GM19025 (cell line): Measurements from ENCODE around the gene PLXNA2.

ENCODE experiments used
- ATAC-seq: cut with Tn5 transposase; IDR thresholded peaks from one replicate; pipeline ENCODE4 v1.9.1; 2021; ENCODE audit warnings: mild to moderate bottlenecking, low read depth, moderate library complexity; ENCODE audit not compliant: unreplicated experiment

PLXNA2 gene

DNA sequence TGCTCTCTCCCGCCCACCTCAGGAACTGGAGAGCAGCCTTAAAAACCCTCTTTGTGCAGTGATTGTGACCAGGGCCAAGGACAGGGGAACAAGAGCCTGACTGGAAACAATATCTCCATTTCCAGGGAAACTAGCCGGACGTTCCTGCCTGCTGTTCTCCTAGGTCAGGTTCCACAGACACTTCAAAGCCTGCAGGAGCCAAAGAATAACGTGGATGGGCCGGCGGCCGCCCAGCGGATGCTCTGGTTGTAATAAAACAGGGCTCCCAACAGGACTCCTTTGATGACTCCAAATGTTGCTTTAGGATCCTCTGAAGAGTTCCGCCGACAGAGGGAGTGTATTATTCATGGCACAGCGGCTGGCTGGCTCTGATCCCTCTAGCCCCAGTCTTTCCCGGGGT, 162.2 kb downstream of the PLXNA2 start:
- ATAC-seq, result no peak

DNA sequence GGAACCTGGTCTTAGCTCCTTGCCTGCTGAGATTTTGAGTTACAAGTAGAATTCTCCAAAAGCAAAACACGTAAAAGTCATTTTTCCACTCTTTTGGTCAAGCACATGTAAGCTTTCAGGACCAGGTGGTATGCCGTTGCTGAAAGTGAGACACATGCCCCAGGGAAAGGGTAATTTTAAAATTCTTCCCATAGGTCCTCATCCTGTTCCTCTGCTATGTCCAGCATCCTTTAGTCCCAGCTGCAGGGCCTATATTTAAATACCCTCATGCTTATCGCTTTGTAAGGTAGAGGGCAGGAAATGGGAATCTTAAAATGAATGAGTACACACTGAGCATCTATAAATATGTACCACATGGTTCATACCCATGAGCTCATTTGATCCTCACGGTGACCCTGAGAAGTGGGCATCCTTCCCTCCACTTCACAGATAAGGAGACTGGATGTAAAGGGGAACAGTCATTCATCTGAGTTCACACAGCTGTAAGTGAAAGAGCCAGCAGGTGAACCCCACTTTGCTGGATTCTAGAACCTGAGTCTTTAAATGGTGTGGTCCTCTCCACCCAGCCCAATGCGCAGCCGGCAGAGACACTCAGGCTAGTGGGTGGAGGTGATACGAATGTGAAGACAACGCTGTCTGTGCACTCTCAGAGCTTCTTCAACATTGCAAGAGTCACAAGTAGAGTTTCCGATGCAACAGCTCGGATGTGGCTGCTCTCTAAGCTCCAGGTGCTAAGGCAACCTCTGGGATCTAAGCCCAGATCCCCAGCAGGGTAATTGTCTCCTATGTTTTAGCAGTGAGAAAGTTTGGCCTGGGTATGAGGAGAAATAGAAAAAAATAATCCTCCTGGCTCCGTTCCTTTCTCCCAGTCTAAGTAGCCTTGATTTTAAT, 163.5 kb downstream of the PLXNA2 start:
- ATAC-seq, result no peak

DNA sequence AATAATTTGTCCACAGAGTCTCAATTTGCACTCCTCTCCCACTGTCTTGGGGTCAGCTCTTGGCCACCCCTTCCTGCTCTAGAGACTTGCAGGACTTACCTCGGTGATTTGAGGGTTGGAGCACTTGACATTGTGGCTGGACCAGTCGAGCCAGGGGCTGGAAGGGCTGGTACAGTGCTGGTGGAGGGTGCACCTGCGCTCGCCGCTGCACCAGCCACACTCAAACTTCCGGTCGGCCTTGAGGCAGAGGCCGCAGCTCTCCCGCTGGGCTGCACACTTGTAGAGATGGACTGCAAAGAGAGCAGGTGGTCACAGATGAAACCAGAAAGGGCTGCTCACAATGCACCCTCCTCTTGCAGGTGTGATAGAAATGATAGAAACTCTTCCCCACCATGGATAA, 165.0 kb downstream of the PLXNA2 start:
- ATAC-seq, result no peak

DNA sequence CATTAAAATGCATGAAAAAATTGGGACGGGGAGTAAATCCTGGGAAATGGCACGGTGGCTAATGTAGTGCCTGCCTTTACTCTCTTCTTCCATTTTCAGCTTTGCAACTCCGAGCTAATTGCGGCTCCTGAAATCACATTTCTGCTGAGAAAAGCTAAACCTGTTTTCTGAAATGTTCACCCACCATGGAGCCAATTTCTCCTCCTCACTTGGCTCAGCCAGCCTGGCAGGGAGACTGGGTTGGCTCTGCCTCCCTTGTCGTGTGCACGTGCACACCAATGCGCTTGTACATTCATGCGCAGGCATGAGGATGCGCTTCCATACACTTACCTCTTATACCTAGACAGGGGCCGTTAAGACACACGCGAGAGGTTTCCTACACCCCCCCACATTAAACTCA, 165.4 kb downstream of the PLXNA2 start:
- no peak for ATAC-seq

DNA sequence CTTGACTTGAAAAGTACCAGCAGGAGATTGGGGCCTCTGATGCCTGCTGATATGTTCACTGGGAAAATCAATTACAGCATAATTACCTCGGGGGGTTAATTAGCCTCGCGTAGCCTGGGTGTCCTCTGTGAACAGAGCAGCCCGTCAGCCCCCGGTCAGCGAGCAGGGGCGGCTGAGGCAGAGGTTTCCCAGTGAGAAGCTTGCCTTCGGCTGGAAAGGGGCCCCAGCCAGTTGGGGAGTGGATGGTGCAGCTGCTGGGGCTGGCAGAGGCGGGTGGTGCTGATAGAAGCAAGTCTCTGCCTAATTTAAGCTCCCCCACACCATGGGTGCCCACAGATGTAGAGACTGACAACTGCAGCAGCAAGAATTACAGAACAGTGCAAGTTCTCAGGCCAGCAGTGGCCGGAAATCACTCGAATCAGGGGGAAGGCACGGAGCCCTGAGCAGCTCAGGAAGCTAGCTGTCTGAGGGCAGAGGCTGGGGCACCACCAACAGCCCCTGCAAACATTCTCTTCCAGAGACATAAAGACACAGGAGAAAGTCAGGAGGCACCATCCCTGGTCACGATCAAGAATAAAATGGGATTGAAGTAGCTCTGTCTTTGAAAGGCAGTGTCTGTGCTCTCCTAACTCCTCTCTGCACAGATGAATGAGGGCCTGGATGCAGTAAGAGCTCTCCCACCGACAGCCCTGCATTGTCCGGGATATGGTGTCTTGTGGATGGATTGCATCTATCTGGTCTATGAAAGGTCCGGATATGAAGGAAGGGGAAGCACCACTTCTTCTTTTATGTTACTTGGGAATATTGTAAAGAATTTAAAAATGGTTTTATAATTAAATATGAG, 166.7 kb downstream of the PLXNA2 start:
- no peak for ATAC-seq

DNA sequence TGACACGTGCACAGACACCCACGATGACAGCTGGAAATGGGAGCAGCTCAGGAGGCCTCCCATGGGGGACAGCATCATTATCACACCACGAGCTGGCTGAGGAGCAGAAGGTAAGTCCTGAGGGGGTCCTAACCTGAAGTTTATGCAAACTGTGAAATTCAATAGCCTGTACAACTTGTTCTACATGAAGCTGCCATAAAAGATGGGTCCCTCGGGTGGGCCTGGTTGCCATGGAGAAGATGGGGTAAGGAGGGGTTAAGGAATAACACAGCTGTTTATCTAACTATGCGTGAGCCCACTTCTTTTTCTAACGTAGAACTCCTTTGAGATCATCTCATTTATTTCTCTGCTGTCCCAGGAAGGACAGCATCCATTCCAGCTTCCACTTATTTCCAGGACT, 169.8 kb downstream of the PLXNA2 start:
- no peak for ATAC-seq

DNA sequence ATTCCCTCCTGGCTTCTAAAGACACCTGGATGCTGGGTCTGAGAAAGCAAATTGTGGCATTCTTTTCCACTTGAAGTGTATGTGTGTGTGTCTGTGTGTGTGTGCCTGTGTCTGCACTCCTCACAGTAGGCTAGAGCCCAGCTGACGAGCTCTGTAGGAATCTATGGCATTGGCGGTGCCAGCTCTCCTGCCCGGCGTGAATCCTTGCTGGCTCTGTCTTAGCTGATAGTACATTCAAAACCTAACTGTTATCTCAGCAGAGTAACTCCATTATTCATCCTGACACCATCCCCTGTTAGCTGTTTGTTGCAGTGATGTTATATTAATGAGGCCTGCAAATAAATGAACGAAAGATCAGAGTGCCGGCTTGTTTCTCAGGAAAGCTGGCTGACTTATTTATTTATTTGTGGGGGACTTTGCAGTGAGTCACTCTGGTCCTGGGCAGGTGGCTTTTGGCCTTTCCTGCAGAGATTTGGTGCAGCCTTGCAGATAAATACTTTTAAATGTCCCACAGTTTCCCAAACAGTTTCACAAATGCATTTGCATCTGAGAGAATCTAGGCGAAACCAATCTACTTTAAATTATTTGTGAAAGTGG, 172.7 kb downstream of the PLXNA2 start:
- no peak for ATAC-seq

DNA sequence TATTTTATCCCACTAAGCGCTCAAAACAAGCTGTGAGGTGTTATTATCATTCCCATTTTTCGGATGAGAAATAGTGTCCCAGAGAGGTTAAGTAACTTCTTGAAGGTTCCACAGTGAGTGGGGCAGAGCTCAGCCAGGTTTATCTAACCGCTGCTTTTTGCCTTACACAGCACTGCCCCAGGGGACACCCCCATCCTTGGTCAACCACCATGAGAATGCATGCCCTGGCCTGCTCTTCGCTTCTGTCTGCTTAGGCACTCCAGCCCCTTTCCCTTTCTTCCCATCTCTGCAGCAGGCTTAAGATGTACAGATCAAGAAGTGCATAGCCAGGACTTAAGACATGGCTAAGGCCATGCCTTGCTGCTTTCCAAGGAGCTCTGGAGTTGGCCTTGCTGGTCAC, 174.3 kb downstream of the PLXNA2 start:
- ATAC-seq, result no peak

DNA sequence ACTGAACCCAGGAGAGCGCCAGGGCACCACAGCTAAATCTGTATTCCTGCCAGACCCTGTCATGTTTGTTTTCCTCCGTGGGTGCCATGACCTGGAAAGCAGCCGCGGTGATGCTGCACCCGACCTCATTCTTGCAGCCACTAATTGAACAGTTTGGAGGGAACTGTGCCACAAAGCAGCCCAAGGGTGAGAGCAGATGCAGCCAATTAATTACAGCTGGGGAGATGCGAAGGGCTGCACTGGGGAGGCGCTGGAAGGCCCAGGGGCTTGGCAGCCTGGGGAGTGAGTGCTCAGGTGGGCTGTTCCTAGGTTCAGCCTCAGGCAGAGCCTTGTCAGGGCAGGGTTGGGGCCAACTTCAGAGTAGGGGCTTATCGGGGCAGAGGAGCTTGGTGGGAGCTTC, 174.9 kb downstream of the PLXNA2 start:
- ATAC-seq, result no peak

DNA sequence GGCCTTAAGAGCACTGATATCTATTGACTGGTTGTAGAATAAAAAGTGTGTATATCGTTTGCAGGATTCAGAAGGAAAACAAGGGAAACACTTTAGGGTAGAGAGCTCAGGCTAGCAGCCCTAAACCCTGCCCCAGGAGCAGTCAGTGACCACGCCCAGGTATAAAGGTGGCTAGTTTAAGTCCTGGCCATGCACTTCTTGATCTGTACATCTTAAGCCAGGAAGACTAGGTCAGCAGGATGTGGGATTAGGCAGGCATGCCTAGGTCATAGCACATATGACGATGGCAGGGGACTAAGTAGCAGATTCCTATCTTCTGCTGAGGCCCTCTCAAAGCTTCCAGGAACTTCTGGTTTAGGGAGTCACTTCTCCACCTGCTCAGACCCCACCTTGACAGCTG, 175.3 kb downstream of the PLXNA2 start:
- no peak for ATAC-seq

DNA sequence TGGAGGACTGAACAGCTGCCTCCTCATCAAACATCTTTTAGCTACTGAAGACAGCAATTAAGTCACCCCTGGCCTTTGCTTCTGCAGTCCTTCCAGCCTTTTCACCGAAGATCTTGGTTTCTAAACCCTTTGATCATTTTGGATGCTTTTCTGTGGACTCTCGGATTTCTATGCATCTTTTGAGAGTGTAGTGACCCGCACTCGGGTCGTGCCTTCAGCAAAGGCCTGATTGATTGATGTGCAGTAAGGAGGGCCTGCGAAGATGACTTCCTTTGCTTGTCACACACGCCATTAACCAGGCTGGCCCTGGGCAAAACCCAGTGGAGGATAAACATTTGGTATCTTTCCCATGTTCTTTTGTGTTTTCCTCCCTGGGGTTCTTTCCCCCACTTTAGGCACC, 175.8 kb downstream of the PLXNA2 start:
- ATAC-seq, result no peak

DNA sequence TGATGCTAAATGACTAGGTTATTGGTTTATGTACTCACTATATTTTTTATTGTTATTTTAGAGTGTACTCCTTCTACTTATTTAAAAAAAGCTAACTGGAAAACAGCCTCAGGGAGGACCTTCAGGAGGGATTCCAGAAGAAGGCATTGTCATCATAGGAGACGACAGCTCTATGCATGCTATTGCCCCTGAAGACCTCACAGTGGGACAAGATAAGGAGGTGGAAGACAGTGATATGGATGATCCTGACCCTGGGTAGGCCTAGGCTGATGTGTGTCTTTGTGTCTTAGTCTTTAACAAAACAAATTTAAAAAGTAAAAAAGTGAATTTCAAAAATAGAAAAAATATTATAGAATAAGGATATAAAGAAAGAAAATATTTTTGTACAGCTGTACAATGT, 177.6 kb downstream of the PLXNA2 start:
- ATAC-seq, result no peak

DNA sequence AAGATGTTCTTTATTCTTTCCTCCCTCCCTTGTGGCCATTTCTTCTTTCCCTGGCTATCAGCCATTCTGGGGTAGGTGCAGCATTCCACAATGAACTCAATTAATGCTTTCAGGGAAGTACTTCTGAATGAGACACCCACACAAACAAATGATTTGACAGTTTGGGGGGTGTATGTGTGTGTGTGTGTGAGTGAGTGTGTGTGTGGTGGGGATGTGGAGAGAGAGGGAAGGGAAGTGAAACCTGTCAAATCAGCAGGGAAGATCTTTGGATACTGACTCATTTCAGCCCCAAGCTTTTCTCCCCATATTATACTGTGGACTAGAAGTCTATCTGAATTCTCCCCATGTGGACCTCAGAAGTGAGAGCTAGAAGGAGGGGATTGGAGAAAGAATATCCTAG, 178.3 kb downstream of the PLXNA2 start:
- ATAC-seq, result no peak

DNA sequence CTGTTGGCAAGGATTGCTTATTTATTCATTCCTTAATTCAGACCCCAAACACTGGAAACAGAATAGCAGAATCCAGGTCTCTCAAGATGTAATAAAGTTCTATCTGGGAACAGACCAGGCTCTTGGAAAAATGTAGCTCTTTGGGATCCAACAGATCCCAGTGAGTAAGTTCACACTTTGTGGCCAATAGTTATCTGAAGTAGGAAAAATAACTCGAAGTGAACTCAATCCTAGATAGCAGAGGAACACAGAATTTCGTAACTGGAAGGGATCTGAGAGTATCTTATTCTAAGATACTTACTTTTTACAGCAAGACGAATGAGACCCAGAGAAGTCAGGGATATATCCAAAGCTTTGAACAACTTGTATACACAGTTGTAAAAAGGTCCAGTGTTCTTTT, 182.6 kb downstream of the PLXNA2 start:
- no peak for ATAC-seq

DNA sequence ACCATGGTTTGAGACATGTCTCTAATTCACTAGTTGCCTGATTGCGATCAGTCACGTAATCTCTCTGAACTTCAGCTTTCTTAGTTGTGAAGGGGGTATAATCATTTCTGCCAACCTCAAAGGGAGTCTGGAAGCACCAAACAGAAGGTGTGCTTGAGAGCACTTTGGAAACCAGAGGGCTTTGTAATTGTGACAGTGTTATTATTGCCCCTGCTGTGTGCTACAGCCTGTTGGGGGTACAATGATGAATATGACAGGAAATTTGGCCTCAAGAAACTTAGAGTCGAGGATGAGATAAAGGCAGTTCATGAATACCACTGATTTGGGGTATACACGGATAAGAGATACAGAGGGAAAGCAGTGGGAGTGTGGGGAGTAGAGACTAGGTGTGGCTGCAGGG, 183.1 kb downstream of the PLXNA2 start:
- ATAC-seq, result no peak

DNA sequence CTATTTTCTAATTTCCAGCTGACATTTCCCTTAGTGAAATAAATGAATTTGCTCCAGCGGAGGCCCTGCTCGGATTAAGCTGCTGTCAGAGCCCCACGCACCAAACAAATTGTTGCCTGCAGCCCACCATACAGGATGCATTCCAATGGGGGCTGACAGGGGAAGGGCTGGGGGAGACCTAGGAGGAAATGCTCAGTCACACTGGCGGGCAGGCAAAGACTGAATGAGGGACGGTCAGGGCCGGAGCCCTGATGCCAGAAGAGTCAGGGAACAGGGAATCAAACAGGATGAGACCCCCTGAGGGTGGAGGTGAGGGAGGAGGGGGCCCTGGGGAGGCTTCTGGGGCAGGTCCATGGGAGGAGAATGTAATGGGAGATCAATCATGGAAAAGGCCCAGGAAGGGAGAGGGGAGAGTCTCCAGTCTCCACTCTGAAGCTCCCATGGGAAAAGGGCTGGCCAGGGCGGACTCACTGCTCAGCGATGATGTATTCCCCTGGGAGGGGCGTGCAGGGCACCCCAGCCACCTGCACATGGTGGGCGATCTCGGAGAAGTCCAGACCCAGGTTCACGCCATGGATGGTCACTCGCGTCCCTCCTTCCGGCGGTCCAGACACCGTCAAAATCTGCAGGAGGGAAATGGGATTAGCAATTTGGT, 183.8 kb downstream of the PLXNA2 start:
- ATAC-seq, result no peak

DNA sequence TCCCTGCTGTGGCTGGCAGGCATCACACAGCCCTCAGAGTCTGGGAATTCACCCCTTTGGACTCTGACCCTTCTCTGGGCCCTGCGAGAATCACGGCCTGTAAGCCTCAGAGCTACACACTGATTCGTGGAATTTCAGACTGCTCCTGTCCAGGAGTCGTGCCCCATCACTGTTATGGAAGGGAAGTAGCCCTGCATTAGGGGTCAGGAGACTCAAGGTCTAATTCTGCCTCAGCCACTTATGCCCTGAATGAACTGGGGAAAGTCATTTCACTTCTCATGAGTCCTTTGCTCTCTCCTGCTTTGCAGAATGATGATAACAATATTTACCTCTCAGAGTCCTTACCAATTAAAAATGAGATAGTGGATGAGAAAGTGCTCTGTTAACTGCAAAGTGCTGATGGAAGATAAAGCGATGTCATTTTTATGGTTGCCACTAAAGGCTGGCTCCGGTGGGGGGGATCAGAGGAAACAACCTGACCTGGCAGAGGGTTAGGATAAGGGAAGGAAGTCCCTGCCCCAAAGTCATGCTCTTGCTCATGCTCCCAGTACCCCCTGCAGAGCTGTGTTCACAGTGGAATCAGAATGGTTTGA, 184.7 kb downstream of the PLXNA2 start:
- ATAC-seq, result no peak

DNA sequence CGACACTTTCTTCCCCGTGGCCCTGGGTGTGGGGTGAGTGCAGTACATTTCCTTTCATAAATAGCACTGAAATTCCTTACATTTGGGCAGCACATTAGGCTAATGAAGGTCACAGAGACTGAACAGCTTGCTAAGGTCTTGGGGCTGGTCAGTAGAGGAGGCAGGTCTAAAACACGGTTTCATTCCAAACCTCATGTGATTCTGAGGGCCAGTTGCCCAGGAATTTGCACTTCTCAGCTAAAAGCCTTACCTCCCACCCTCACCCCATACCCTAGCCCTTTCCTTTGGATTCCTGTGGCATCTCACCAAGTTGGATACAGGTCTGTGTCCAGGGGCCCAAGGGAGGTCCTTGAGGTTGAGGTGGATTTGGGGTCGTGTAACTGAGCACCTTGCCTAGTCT, 185.4 kb downstream of the PLXNA2 start:
- ATAC-seq, result no peak

DNA sequence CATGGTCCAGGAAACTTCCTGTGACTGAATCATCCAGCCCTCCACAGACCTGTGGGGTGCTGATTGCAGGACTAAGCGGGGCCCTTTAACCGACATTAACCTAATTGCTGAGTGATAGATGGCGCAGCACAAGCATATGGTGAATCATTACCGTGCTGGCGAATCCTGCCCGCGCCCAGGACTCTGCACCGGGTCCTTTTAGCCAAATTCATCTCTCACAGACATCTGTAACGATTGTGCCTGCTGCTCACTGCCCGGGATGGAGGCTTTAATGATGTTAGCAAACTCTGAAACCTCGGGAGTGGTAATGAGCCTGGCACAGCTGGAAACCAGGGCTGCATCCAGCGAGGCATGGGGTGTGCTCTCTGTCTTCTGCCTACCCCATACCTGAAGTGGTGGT, 185.9 kb downstream of the PLXNA2 start:
- no peak for ATAC-seq

DNA sequence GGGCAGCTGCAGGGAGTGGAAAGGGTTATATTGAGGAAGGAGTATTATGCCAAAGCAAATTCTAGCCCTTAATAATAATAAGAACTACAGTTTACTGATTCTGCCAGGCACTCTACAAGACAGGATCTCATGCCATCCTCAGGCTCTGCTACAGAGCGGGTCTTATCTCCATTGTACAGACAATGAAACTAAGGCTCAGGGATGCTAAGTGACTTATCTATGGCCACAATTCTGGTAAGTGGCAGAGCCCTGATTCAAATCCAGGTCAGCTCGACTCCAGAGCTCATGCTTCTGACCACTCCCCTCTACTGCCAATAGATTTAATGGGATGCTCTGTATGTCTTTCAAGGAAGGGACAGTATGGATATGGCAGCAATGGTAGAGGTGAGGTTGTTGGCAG, 187.1 kb downstream of the PLXNA2 start:
- ATAC-seq, result no peak

DNA sequence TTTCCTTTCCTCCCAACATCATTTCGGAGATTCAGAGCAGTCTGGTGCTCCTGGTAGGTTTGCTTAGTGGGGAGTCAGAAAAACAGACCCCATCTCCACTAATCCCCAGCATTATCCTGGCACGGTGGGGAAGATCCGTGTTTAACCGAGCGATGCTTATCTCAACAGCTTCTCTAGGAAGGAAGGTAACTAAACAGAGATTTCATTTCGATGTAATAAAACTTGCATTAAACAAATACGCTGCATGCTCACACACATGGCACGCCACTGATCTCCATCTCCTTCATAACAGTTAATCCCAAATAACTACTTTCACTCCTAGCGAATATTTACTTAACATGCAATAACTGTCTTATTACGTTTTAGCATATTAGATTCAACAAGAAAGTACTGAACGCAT, 188.6 kb downstream of the PLXNA2 start:
- ATAC-seq, result no peak
